ENCODE measurements around the gene OBP2B. TPM values are rescaled to one million over a fixed set of nuclear protein-coding genes. Genes with fewer than 3 reads are reported as not detected.
"Not testable (repeated sequence)": the region's sequence is repeated elsewhere in the genome, so short reads cannot be mapped to it uniquely, and the experiment has no call there.

The OBP2B gene
- total and polyA plus RNA-seq, 2 experiments from 2014 or later, result not detected

- H3K9me3 ChIP-seq (ENCODE audit: low read depth), result no peaks in the 10 kb centered on the region
- H3K4me1 ChIP-seq (ENCODE audit: insufficient read depth), result no peaks in the 10 kb centered on the region
- peaks cover 31% of the 10 kb centered on the region for H3K27me3 ChIP-seq (replicated peaks; ENCODE audit: insufficient read depth)
- no peaks in the 10 kb centered on the region for H4K20me1 ChIP-seq (ENCODE audit: insufficient read depth)
- no peak overlapping the region for H3K27ac ChIP-seq
- no peaks in the 10 kb centered on the region for H3K9me2 ChIP-seq (ENCODE audit: insufficient read depth)
- H3K9ac ChIP-seq, result no peak overlapping the region
- H3K36me3 ChIP-seq (ENCODE audit: low read depth), result no peaks in the 10 kb centered on the region
- in situ Hi-C loops (cut with MboI), result no loop called here
- DNase-seq, result no peak
- 42 to 59% methylated on average over 7 to 16 of the region's 16 CpGs for WGBS, 2 experiments (ENCODE audit: low coverage in 1 of 2, low lambda C conversion rate in 2 of 2, missing lambda C conversion rate in 2 of 2)
- H3K4me2 ChIP-seq (ENCODE audit: unreplicated experiment), result no peak overlapping the region
- no peak for TF ChIP-seq EZH2phosphoT487 (IDR thresholded peaks at IDR 0.05; ENCODE audit: insufficient read depth, low read depth)
- no peak overlapping the region for H3K4me3 ChIP-seq
- no peak overlapping the region for H2AFZ ChIP-seq
- no peaks in the 10 kb centered on the region for H3K79me2 ChIP-seq (ENCODE audit: insufficient read depth)
- H3F3A ChIP-seq (ENCODE audit: insufficient read depth), result no peaks in the 10 kb centered on the region
These were observed 1.4 kb downstream of the OBP2B start for GRCh38 chr9:133207540-133208170.

DNA sequence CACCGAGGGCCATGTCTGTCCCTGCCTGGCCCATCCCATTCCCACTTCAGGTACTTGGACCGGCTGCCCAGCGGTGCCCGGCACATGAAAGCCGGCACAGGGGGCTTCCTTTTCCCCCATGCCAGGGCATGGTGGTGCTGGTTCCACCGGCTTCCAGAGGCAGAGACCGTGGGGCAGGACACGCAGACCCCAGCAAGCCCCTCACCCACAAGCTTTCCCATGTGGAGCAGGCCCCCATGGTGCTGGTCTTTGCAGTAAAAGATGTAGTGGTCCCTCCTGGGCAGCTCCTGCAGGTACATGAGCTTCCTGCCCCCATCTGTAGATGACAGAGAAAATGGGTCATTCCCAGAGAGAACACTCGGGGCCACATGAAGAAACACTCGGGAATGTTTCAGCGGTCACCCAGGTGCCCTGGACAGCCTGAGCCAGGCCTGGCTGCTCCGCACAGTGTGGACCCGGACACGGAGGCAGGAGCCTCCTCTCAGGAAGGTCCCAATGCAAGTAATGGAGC is 2.0 kb downstream of the OBP2B start:
- no peak for DNase-seq
- Histone ChIP-seq H3K79me2 (ENCODE audit: insufficient read depth) (no peaks in the 10 kb centered on the region), H2AFZ (no peak overlapping the region), H3K36me3 (ENCODE audit: low read depth) (no peaks in the 10 kb centered on the region), H3K9me3 (ENCODE audit: low read depth) (no peaks in the 10 kb centered on the region), H3K27ac (no peak overlapping the region), H3K4me3 (no peak overlapping the region), H3K27me3 (replicated peaks; ENCODE audit: insufficient read depth) (peaks cover 29% of the 10 kb centered on the region), H3K9ac (no peak overlapping the region), H4K20me1 (ENCODE audit: insufficient read depth) (no peaks in the 10 kb centered on the region), H3F3A (ENCODE audit: insufficient read depth) (no peaks in the 10 kb centered on the region), H3K4me1 (ENCODE audit: insufficient read depth) (no peaks in the 10 kb centered on the region), H3K4me2 (ENCODE audit: unreplicated experiment) (no peak overlapping the region), H3K9me2 (ENCODE audit: insufficient read depth) (no peaks in the 10 kb centered on the region)
- WGBS, 2 experiments (ENCODE audit: low coverage in 1 of 2, low lambda C conversion rate in 2 of 2, missing lambda C conversion rate in 2 of 2), result 59 to 66% methylated on average over 14 of the region's 14 CpGs
- in situ Hi-C loops (cut with MboI), result no loop called here
- no peak for TF ChIP-seq EZH2phosphoT487 (IDR thresholded peaks at IDR 0.05; ENCODE audit: insufficient read depth, low read depth)
- no peak for TF ChIP-seq EZH2 (IDR thresholded peaks at IDR 0.05; ENCODE audit: insufficient read depth, poor library complexity, severe bottlenecking)

DNA sequence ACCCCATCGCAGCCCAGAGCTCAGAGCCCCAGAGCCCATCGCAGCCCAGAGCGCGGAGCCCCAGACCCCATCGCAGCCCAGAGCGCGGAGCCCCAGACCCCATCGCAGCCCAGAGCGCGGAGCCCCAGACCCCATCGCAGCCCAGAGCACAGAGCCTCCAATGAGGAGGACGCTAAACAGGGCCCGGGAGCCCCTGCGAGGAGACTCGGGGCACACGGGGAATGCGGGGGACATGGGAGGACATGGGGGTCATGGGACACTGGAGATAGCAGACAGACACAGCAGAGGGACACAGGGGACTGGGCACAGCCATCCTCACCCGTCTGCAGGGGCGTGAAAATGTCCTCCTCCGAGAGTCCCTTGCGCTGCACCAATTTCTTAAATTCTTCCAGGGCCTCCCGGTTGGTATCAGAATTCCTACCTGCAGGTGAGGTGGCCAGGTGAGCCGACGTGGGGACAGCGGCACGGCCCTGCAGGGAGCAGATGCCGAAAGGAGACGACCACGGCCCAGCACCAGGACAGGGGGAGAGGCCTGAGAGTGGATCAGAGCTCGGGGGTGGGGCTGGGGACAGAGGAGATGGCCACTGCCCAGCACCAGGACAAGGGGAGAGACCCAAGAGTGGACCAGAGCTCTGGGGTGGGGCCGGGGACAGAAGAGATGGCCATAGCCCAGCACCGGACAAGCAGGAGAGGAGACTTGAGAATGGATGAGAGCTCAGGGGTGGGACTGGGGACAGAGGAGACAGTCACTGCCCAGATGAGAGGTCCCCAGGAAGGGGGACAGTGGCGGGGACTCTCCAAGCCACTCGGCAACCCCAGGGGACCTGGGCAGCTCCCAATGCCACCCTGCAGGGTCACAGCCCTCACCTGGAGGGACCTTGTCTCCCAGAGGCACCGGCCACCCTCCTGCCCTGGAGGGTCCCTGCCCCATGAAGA is 2.8 kb downstream of the OBP2B start:
- DNase-seq, result no peak
- Histone ChIP-seq H3K9me3 (ENCODE audit: low read depth) (no peaks in the 10 kb centered on the region), H3K4me2 (ENCODE audit: unreplicated experiment) (no peak overlapping the region), H3K27ac (no peak overlapping the region), H3K4me3 (no peak overlapping the region), H2AFZ (no peak overlapping the region), H3K9me2 (ENCODE audit: insufficient read depth) (no peaks in the 10 kb centered on the region), H4K20me1 (ENCODE audit: insufficient read depth) (no peaks in the 10 kb centered on the region), H3F3A (ENCODE audit: insufficient read depth) (no peaks in the 10 kb centered on the region), H3K9ac (no peak overlapping the region), H3K27me3 (replicated peaks; ENCODE audit: insufficient read depth) (peaks cover 23% of the 10 kb centered on the region), H3K36me3 (ENCODE audit: low read depth) (no peaks in the 10 kb centered on the region), H3K4me1 (ENCODE audit: insufficient read depth) (no peaks in the 10 kb centered on the region), H3K79me2 (ENCODE audit: insufficient read depth) (no peaks in the 10 kb centered on the region)
- WGBS, 2 experiments (ENCODE audit: low coverage in 1 of 2, low lambda C conversion rate in 2 of 2, missing lambda C conversion rate in 2 of 2), result 60 to 62% methylated on average over 29 to 34 of the region's 35 CpGs
- TF ChIP-seq EZH2phosphoT487 (IDR thresholded peaks at IDR 0.05; ENCODE audit: insufficient read depth, low read depth) (no peak), EZH2 (IDR thresholded peaks at IDR 0.05; ENCODE audit: insufficient read depth, poor library complexity, severe bottlenecking) (no peak)
- in situ Hi-C loops (cut with MboI), result no loop called here

DNA sequence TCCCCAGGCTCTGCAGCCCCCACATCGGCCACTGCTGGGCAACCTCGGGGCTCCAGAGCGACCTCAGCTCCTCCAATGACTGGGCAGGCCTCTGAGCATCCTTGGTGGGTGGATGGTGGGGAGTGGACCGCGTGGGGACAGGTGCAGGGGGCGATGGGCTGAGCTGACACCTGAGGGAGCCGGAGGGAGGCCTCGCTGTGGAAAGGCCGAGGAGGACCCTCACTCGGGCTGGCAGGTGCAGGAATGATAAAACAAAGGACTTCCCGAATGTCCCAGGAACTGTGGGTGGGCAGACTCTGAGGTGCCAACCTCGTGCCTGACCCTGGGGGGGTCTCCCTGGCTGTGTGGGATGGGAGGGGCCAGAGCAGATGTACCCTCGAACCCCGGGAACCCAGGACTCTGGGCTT is 3.6 kb downstream of the OBP2B start:
- H3K9ac ChIP-seq, DNase-seq: not testable (repeated sequence)

More for the DNA sequence above, 3.6 kb downstream of the OBP2B start:
- 38 to 46% methylated on average over 6 to 14 of the region's 14 CpGs for WGBS, 2 experiments (ENCODE audit: low coverage in 1 of 2, low lambda C conversion rate in 2 of 2, missing lambda C conversion rate in 2 of 2)
- H3K36me3 ChIP-seq (ENCODE audit: low read depth); H2AFZ ChIP-seq; H3K27ac ChIP-seq; H3K79me2 ChIP-seq (ENCODE audit: insufficient read depth); H3K4me2 ChIP-seq (ENCODE audit: unreplicated experiment); H3K4me1 ChIP-seq (ENCODE audit: insufficient read depth); in situ Hi-C loops (cut with MboI); H4K20me1 ChIP-seq (ENCODE audit: insufficient read depth); H3F3A ChIP-seq (ENCODE audit: insufficient read depth); H3K9me3 ChIP-seq (ENCODE audit: low read depth); H3K9me2 ChIP-seq (ENCODE audit: insufficient read depth); H3K4me3 ChIP-seq: not testable (repeated sequence)
- H3K27me3 ChIP-seq (replicated peaks; ENCODE audit: insufficient read depth), result peaks cover 29% of the 10 kb centered on the region

All from GM23248 (cell line).